ENCODE data around the gene CCDC43.

Gene CCDC43

DNA sequence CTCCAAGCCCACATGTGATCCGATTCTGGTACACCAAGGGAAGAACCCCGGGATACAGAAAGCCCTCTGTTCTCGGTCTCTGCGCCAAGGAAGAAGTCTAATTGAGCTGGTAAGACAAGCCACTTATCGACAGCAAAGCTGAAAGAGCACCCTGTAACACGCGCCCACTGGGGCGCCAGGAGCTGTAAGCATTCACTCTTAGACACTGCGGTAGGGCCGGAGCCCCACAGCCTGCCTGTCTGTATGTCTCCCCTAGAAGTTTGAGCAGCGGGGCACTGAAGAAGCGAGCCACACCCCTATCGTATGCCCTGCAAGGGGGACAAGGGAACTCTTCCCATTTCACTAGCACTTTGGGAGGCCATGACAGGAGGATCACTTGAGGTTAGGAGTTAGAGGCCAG, 60.3 kb downstream of the CCDC43 start (continued):
- TF ChIP-seq, protein P1, sequence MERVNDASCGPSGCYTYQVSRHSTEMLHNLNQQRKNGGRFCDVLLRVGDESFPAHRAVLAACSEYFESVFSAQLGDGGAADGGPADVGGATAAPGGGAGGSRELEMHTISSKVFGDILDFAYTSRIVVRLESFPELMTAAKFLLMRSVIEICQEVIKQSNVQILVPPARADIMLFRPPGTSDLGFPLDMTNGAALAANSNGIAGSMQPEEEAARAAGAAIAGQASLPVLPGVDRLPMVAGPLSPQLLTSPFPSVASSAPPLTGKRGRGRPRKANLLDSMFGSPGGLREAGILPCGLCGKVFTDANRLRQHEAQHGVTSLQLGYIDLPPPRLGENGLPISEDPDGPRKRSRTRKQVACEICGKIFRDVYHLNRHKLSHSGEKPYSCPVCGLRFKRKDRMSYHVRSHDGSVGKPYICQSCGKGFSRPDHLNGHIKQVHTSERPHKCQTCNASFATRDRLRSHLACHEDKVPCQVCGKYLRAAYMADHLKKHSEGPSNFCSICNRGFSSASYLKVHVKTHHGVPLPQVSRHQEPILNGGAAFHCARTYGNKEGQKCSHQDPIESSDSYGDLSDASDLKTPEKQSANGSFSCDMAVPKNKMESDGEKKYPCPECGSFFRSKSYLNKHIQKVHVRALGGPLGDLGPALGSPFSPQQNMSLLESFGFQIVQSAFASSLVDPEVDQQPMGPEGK (CRISPR knock-in tag; IDR thresholded peaks at IDR 0.05; ENCODE audit: borderline replicate concordance): no peak
- no peak for TF ChIP-seq ZNF70 (CRISPR knock-in tag; IDR thresholded peaks at IDR 0.05)

DNA sequence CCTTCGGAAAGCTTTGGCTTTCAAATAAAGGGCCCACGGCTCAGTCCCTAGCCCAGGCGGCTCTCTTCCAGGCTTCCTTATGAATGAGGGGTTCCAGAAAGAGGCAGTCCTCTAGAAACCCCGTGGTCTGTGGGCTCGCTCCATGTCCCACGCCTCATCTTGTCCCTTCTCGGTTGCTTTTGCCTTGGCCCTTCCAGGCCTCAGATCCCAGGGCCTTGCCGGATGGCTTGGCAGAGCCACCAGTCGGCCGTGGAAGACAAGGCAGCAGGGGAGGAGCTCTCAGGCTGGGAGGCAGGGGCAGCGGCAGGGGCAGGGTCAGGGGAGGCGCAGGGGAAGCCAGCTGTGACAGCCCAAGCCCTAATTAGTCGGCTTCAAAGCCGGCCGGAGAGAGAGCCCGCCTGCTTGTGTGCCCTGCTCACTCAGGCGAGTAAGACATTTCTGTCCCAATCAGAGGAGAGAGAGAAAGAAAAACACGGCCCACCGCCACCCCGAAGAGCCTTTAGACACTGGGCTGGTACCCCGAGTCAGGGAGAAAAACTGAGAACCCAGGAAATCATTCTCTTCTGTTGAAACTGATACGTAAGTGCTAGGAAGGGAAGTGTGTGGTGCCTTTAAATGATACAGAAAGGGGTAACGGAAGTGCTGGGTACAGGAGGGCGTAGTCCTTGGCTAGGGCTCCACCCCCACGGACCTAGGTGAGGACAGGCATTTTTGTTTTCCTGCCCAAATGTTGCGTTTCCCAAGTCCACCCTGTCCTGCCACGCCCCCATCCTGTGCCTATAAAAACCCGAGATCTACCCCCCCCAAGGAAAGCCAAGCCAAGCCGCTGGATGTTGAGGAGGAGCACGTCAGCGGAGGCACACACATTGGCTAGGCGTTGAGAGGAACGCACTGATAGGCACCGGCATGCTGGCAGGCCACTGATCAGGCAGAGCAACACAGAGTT, 61.1 kb downstream of the CCDC43 start:
- TF ChIP-seq ZNF565 (CRISPR knock-in tag; conservative IDR thresholded peaks at IDR 0.05; ENCODE audit: low read depth): no peak
- no peak for TF ChIP-seq GLIS3 (CRISPR knock-in tag; IDR thresholded peaks at IDR 0.05)
- no peak for TF ChIP-seq SNAI2 (CRISPR knock-in tag; IDR thresholded peaks at IDR 0.05)
- TF ChIP-seq, protein P2, sequence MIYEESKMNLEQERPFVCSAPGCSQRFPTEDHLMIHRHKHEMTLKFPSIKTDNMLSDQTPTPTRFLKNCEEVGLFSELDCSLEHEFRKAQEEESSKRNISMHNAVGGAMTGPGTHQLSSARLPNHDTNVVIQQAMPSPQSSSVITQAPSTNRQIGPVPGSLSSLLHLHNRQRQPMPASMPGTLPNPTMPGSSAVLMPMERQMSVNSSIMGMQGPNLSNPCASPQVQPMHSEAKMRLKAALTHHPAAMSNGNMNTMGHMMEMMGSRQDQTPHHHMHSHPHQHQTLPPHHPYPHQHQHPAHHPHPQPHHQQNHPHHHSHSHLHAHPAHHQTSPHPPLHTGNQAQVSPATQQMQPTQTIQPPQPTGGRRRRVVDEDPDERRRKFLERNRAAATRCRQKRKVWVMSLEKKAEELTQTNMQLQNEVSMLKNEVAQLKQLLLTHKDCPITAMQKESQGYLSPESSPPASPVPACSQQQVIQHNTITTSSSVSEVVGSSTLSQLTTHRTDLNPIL (CRISPR knock-in tag; IDR thresholded peaks at IDR 0.05; ENCODE audit: low read depth): no peak
- TF ChIP-seq ZFP3 (CRISPR knock-in tag; IDR thresholded peaks at IDR 0.05): no peak
- TF ChIP-seq, protein P3, sequence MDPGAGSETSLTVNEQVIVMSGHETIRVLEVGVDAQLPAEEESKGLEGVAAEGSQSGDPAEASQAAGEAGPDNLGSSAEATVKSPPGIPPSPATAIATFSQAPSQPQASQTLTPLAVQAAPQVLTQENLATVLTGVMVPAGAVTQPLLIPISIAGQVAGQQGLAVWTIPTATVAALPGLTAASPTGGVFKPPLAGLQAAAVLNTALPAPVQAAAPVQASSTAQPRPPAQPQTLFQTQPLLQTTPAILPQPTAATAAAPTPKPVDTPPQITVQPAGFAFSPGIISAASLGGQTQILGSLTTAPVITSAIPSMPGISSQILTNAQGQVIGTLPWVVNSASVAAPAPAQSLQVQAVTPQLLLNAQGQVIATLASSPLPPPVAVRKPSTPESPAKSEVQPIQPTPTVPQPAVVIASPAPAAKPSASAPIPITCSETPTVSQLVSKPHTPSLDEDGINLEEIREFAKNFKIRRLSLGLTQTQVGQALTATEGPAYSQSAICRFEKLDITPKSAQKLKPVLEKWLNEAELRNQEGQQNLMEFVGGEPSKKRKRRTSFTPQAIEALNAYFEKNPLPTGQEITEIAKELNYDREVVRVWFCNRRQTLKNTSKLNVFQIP (CRISPR knock-in tag; IDR thresholded peaks at IDR 0.05; ENCODE audit: borderline replicate concordance, low read depth): no peak
- TF ChIP-seq ZFP30 (CRISPR knock-in tag; IDR thresholded peaks at IDR 0.05): no peak
- no peak for TF ChIP-seq CSDC2 (CRISPR knock-in tag; IDR thresholded peaks at IDR 0.05)
- TF ChIP-seq TCF4 (CRISPR knock-in tag; IDR thresholded peaks at IDR 0.05; ENCODE audit: borderline replicate concordance): no peak
- TF ChIP-seq ARNTL (CRISPR knock-in tag; IDR thresholded peaks at IDR 0.05; ENCODE audit: borderline replicate concordance, low read depth): no peak
- TF ChIP-seq ISL1 (CRISPR knock-in tag; IDR thresholded peaks at IDR 0.05): no peak
- TF ChIP-seq, protein P1 (CRISPR knock-in tag; IDR thresholded peaks at IDR 0.05; ENCODE audit: borderline replicate concordance): no peak
- no peak for TF ChIP-seq ZNF70 (CRISPR knock-in tag; IDR thresholded peaks at IDR 0.05)
- TF ChIP-seq, protein P4, sequence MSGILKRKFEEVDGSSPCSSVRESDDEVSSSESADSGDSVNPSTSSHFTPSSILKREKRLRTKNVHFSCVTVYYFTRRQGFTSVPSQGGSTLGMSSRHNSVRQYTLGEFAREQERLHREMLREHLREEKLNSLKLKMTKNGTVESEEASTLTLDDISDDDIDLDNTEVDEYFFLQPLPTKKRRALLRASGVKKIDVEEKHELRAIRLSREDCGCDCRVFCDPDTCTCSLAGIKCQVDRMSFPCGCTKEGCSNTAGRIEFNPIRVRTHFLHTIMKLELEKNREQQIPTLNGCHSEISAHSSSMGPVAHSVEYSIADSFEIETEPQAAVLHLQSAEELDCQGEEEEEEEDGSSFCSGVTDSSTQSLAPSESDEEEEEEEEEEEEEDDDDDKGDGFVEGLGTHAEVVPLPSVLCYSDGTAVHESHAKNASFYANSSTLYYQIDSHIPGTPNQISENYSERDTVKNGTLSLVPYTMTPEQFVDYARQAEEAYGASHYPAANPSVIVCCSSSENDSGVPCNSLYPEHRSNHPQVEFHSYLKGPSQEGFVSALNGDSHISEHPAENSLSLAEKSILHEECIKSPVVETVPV (CRISPR knock-in tag; IDR thresholded peaks at IDR 0.05): no peak
- ATAC-seq: no peak

DNA sequence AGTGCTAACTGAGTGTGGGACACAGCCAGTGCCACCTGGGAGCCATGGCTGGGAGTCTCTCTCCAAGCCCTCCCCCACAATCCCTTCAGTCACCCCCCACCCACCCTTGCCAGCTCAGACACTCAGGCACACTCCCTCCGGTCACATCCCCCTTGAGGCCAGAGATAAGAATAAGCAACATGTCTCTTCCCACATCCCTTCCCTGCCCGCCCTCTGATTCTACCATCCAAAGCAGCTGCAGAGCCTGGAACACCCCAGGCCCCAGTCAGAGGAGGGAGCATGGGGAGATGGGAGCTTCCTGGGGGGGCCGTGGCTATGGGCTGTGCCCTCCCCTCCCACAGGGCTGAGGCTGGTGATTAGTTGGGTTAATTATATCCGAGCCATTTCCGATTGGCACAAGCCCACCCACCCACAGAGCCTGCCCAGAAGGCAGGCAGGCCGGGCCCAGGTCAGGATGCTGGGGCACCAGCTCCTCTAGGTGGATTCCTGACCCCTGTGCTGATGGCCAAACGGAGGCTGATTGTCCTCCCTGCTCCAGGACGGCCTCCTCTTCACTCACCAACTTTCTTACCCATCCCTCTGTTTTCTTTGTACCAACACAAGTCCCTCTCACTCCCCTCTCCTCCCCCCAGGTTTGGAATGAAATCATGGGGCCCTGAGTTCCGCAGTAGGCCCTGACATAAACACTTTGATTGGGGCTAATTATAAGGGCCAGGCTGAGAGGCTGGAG, 61.9 kb downstream of the CCDC43 start:
- no peak for ATAC-seq
- no peak for TF ChIP-seq ARNTL (CRISPR knock-in tag; IDR thresholded peaks at IDR 0.05; ENCODE audit: borderline replicate concordance, low read depth)
- TF ChIP-seq ESRRG (CRISPR knock-in tag; IDR thresholded peaks at IDR 0.05): no peak
- TF ChIP-seq, protein P4 (CRISPR knock-in tag; IDR thresholded peaks at IDR 0.05): no peak
- TF ChIP-seq, protein P3 (CRISPR knock-in tag; IDR thresholded peaks at IDR 0.05; ENCODE audit: borderline replicate concordance, low read depth): no peak
- no peak for TF ChIP-seq ISL1 (CRISPR knock-in tag; IDR thresholded peaks at IDR 0.05)
- TF ChIP-seq ZC3H10 (CRISPR knock-in tag; IDR thresholded peaks at IDR 0.05): no peak
- no peak for TF ChIP-seq PPARA (CRISPR knock-in tag; IDR thresholded peaks at IDR 0.05; ENCODE audit: borderline replicate concordance)
